Activated T-helper 1 cell treated with anti-CD3 and anti-CD28 coated beads, Interleukin-12 subunit alpha, Interleukin-12 subunit beta, Interleukin-2, Interleukin-4 antibody, amounts not matched to agents 30 ng/mL and 10 ng/mL and 1 ng/mL, durations not matched to agents 14 hours and 24 hours and 36 hours (primary cell): ENCODE measurements around the gene CTNND2. TPM values are rescaled to one million over a fixed set of nuclear protein-coding genes. Genes with fewer than 3 reads are reported as not detected.

Experiments used
- DNase-seq: peaks from one replicate; pipeline ENCODE4 v3.0.0; 2021; ENCODE audit warnings: low spot score
- H3K27ac Mint-ChIP-seq: one replicate; pipeline ENCODE4 v1.8.0; 2021; ENCODE audit warnings: mild to moderate bottlenecking, mixed read lengths
- H3K27me3 Mint-ChIP-seq: one replicate; pipeline ENCODE4 v1.8.0; 2022; ENCODE audit warnings: mild to moderate bottlenecking, moderate library complexity, mixed read lengths; ENCODE audit not compliant: insufficient read depth
- H3K36me3 Mint-ChIP-seq: one replicate; pipeline ENCODE4 v1.8.0; 2021; ENCODE audit warnings: low read depth, mixed read lengths
- H3K4me1 Mint-ChIP-seq: one replicate; pipeline ENCODE4 v1.8.0; 2021; ENCODE audit warnings: low read depth, mixed read lengths
- H3K4me3 Mint-ChIP-seq: one replicate; pipeline ENCODE4 v1.8.0; 2021; ENCODE audit warnings: mild to moderate bottlenecking, moderate library complexity, mixed read lengths
- H3K9me3 Mint-ChIP-seq: one replicate; pipeline ENCODE4 v1.8.0; 2021; ENCODE audit warnings: mixed read lengths
- intact Hi-C: fragments of 100-400 bp; cut with micrococcal nuclease; formaldehyde crosslinking; loops from one replicate; pipeline ENCODE4 v1.15.1; 2024
- total RNA-seq: library from RNA; stranded (reverse); gene quantifications from 2 replicates; pipeline ENCODE4 v1.2.3, GENCODE V29; 2022

The CTNND2 gene
- total RNA-seq, 1 donor from 2014 or later, result not detected

DNA sequence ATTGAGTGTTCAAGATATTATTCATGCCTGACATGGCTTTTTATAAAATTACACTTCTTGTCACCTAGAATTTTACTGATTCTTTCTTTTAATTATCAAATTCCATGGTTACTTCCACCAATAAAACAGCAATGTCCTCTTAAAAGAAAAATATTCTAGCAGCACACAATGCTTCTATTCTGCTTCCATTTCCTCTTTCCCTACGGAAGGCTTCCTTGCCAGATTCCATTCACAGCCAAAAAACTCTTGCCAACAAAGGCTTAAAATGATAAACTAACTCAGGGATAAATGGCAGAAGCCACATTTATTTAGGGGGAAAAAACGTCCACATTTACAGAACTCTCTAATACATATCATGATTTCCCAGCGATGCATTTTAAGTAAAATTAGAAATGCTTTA is 111.6 kb downstream of the CTNND2 start:
- H3K9me3 Mint-ChIP-seq, result no peaks in the 10 kb centered on the region
- H3K4me3 Mint-ChIP-seq, result no peak overlapping the region
- no peaks in the 10 kb centered on the region for H3K4me1 Mint-ChIP-seq
- intact Hi-C loops, result no loop called here
- no peaks in the 10 kb centered on the region for H3K27me3 Mint-ChIP-seq
- no peak overlapping the region for H3K27ac Mint-ChIP-seq
- no peak for DNase-seq
- no peaks in the 10 kb centered on the region for H3K36me3 Mint-ChIP-seq

DNA sequence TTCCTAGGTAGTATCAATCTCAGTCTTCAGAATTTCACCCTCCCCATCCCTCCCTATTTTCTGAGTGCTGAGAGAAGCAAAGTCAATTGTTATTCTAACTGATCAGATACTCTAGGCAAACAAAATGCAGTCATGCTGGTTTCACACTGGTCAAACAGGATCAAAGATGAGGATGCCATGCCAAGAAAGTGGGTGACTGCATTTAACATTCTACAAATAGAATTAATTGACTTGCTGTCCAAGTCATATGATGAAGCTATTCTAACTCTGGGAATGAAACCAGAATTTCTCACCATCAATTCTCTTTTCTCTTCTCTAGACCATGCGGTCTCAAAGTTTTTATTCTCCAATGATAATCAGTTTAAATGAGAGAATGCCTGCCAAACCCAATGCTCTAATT is 112.5 kb downstream of the CTNND2 start:
- Mint-ChIP-seq H3K4me1 (no peaks in the 10 kb centered on the region), H3K9me3 (no peaks in the 10 kb centered on the region), H3K27me3 (no peaks in the 10 kb centered on the region), H3K36me3 (no peaks in the 10 kb centered on the region), H3K27ac (no peak overlapping the region), H3K4me3 (no peak overlapping the region)
- intact Hi-C loops, result no loop called here
- no peak for DNase-seq

GRCh38 chr5:11790201-11790600 is 114.0 kb downstream of the CTNND2 start:
- DNase-seq, result no peak
- Mint-ChIP-seq H3K27me3 (no peaks in the 10 kb centered on the region), H3K36me3 (no peaks in the 10 kb centered on the region), H3K4me1 (no peaks in the 10 kb centered on the region), H3K27ac (no peak overlapping the region), H3K4me3 (no peak overlapping the region), H3K9me3 (peaks cover under 1% of the 10 kb centered on the region)
- intact Hi-C loops, result no loop called here

DNA sequence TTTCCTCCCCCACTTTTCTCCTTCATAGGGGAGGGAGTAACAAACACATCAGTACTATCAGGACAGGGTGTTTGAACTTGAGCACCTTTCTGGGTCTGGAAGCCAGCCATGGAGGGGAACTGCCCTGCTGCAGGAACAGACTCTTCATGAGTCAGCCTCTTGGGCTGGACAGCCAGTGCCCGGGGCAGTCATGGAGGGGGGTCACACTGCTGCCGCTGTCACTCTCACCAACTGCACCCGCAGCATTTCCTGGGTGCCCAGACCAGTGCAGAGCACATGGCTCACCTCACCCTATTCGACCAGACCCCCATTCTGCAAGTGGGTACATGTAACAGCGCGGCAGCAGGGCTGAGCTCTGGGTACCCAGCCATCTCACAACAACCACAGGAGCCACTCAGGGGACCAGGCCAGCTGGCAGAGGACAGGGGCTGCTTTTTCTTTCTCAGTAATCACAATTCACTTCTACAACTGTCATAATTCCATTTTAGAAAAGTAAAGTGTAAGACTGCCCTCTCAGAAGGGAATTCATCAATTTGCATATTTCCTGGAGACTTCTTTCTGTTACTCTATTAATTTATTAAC is 118.4 kb downstream of the CTNND2 start:
- no peak overlapping the region for H3K4me3 Mint-ChIP-seq
- no peaks in the 10 kb centered on the region for H3K27me3 Mint-ChIP-seq
- intact Hi-C loops, result no loop called here
- no peaks in the 10 kb centered on the region for H3K4me1 Mint-ChIP-seq
- DNase-seq, result no peak
- no peaks in the 10 kb centered on the region for H3K36me3 Mint-ChIP-seq
- no peak overlapping the region for H3K27ac Mint-ChIP-seq
- H3K9me3 Mint-ChIP-seq, result peaks cover 8% of the 10 kb centered on the region

GRCh38 chr5:11780641-11781345 is 123.5 kb downstream of the CTNND2 start:
- intact Hi-C loops, result no loop called here
- no peak for DNase-seq
- Mint-ChIP-seq H3K27me3 (no peaks in the 10 kb centered on the region), H3K27ac (no peak overlapping the region), H3K4me3 (no peak overlapping the region), H3K4me1 (no peaks in the 10 kb centered on the region), H3K36me3 (no peaks in the 10 kb centered on the region), H3K9me3 (peaks cover 8% of the 10 kb centered on the region)

GRCh38 chr5:11777096-11777495 is 127.2 kb downstream of the CTNND2 start:
- H3K27me3 Mint-ChIP-seq, result no peaks in the 10 kb centered on the region
- no peak overlapping the region for H3K27ac Mint-ChIP-seq
- H3K36me3 Mint-ChIP-seq, result no peaks in the 10 kb centered on the region
- no peak for DNase-seq
- H3K4me1 Mint-ChIP-seq, result no peaks in the 10 kb centered on the region
- intact Hi-C loops, result no loop called here
- no peak overlapping the region for H3K4me3 Mint-ChIP-seq
- peaks cover 10% of the 10 kb centered on the region for H3K9me3 Mint-ChIP-seq

DNA sequence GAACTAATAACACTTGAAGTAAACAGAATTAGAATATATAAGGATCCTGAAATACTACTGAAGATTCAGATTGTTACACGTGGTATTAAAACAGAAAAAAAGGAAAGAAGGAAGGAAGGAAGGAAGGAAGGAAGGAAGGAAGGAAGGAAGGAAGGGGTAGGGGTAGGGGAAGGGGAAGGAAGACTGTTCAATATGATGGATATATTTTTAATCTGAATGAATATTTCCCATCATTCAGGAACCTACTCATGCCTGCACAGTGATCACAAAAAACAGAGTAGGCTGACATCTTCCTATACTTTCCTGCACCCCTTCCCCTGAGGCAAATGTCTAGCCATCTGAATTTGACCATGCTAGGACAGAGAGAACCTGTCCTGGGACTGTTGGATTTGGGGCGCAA is 133.9 kb downstream of the CTNND2 start:
- Mint-ChIP-seq H3K27ac (no peak overlapping the region), H3K4me3 (no peak overlapping the region), H3K27me3 (no peaks in the 10 kb centered on the region), H3K4me1 (no peaks in the 10 kb centered on the region), H3K36me3 (no peaks in the 10 kb centered on the region), H3K9me3 (peaks cover 7% of the 10 kb centered on the region)
- DNase-seq, result no peak
- intact Hi-C loops, result no loop called here

GRCh38 chr5:11760934-11761603 is 143.2 kb downstream of the CTNND2 start:
- no peak overlapping the region for H3K27ac Mint-ChIP-seq
- DNase-seq, result no peak
- H3K4me3 Mint-ChIP-seq, result no peak overlapping the region
- H3K9me3 Mint-ChIP-seq, result peaks cover 16% of the 10 kb centered on the region
- intact Hi-C loops, result no loop called here
- no peaks in the 10 kb centered on the region for H3K4me1 Mint-ChIP-seq
- no peaks in the 10 kb centered on the region for H3K36me3 Mint-ChIP-seq
- H3K27me3 Mint-ChIP-seq, result no peaks in the 10 kb centered on the region

- intact Hi-C loops, result no loop called here
- H3K4me1 Mint-ChIP-seq, result no peaks in the 10 kb centered on the region
- H3K36me3 Mint-ChIP-seq, result no peaks in the 10 kb centered on the region
- no peaks in the 10 kb centered on the region for H3K27me3 Mint-ChIP-seq
- no peak overlapping the region for H3K4me3 Mint-ChIP-seq
- no peak overlapping the region for H3K27ac Mint-ChIP-seq
- H3K9me3 Mint-ChIP-seq, result peaks cover 8% of the 10 kb centered on the region
- no peak for DNase-seq
Observed at GRCh38 chr5:11758321-11758720, 145.9 kb downstream of the CTNND2 start.

GRCh38 chr5:11757661-11758060 is 146.6 kb downstream of the CTNND2 start:
- Mint-ChIP-seq H3K27ac (no peak overlapping the region), H3K36me3 (no peaks in the 10 kb centered on the region), H3K9me3 (peaks cover under 1% of the 10 kb centered on the region), H3K27me3 (no peaks in the 10 kb centered on the region), H3K4me3 (no peak overlapping the region), H3K4me1 (no peaks in the 10 kb centered on the region)
- DNase-seq, result no peak
- intact Hi-C loops, result no loop called here

DNA sequence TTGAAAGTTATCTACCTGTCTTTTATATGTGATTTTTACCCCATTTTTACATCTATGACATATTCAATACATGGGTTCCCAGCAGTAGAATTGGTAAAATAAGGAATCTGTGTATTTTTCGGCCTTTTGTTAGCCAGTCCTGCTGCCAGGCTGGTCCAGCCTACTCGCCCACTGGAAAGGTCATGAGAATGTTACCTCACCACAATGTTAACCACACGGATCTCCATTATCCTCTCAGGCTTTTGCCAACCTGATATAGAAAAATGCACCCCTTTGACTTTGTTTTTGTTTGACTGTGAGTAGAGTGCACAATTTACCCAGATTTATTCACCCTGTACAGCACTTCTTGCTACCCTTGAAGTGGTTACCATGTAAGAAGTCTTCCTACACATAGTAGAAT is 167.2 kb downstream of the CTNND2 start:
- H3K36me3 Mint-ChIP-seq, result no peaks in the 10 kb centered on the region
- intact Hi-C loops, result no loop called here
- no peak overlapping the region for H3K4me3 Mint-ChIP-seq
- peaks cover 5% of the 10 kb centered on the region for H3K9me3 Mint-ChIP-seq
- no peak overlapping the region for H3K27ac Mint-ChIP-seq
- DNase-seq, result no peak
- H3K27me3 Mint-ChIP-seq, result no peaks in the 10 kb centered on the region
- no peaks in the 10 kb centered on the region for H3K4me1 Mint-ChIP-seq

- H3K36me3 Mint-ChIP-seq, result no peaks in the 10 kb centered on the region
- no peak overlapping the region for H3K27ac Mint-ChIP-seq
- no peak overlapping the region for H3K4me3 Mint-ChIP-seq
- H3K4me1 Mint-ChIP-seq, result no peaks in the 10 kb centered on the region
- intact Hi-C loops, result no loop called here
- no peak for DNase-seq
- H3K27me3 Mint-ChIP-seq, result no peaks in the 10 kb centered on the region
- H3K9me3 Mint-ChIP-seq, result peaks cover 3% of the 10 kb centered on the region
Observed at GRCh38 chr5:11734369-11734768, 169.9 kb downstream of the CTNND2 start.

- Mint-ChIP-seq H3K27ac (no peak overlapping the region), H3K4me3 (no peak overlapping the region), H3K4me1 (no peaks in the 10 kb centered on the region), H3K27me3 (no peaks in the 10 kb centered on the region), H3K36me3 (no peaks in the 10 kb centered on the region), H3K9me3 (peaks cover 3% of the 10 kb centered on the region)
- DNase-seq, result no peak
- intact Hi-C loops, result no loop called here
Observed at GRCh38 chr5:11733840-11734192, 170.4 kb downstream of the CTNND2 start.
